HG03432 (cell line): ENCODE data around the gene PLD1.

ENCODE experiments used
- ATAC-seq: cut with Tn5 transposase; IDR thresholded peaks from one replicate; pipeline ENCODE4 v1.9.1; 2021; ENCODE audit warnings: mild to moderate bottlenecking, moderate library complexity; ENCODE audit not compliant: unreplicated experiment

PLD1 gene

GRCh38 chr3:171776839-171777583 lies 33.3 kb downstream of the PLD1 start:
- ATAC-seq, result no peak

GRCh38 chr3:171776411-171776810 lies 33.9 kb downstream of the PLD1 start:
- ATAC-seq, result no peak

GRCh38 chr3:171775943-171776342 lies 34.3 kb downstream of the PLD1 start:
- ATAC-seq, result no peak

- no peak for ATAC-seq
Observed at GRCh38 chr3:171774521-171774920, 35.8 kb downstream of the PLD1 start.

GRCh38 chr3:171772427-171773056 lies 37.7 kb downstream of the PLD1 start:
- ATAC-seq, result no peak

GRCh38 chr3:171770689-171771620 lies 39.3 kb downstream of the PLD1 start:
- peak; percentile 77 for ATAC-seq

- no peak for ATAC-seq
Observed at GRCh38 chr3:171769461-171769860, 40.8 kb downstream of the PLD1 start.

GRCh38 chr3:171768986-171769385 lies 41.3 kb downstream of the PLD1 start:
- no peak for ATAC-seq

- ATAC-seq, result no peak
Observed at GRCh38 chr3:171768281-171768900, 41.9 kb downstream of the PLD1 start.

GRCh38 chr3:171765511-171765887 lies 44.8 kb downstream of the PLD1 start:
- no peak for ATAC-seq

- ATAC-seq, result no peak
Observed at GRCh38 chr3:171763392-171763791, 46.9 kb downstream of the PLD1 start.

GRCh38 chr3:171760477-171760876 lies 49.8 kb downstream of the PLD1 start:
- no peak for ATAC-seq

- ATAC-seq, result no peak
Observed at GRCh38 chr3:171758109-171758508, 52.2 kb downstream of the PLD1 start.

GRCh38 chr3:171757361-171758034 lies 52.8 kb downstream of the PLD1 start:
- ATAC-seq, result no peak

GRCh38 chr3:171755656-171756055 lies 54.6 kb downstream of the PLD1 start:
- no peak for ATAC-seq

GRCh38 chr3:171755015-171755589 lies 55.2 kb downstream of the PLD1 start:
- no peak for ATAC-seq

- ATAC-seq, result peak; percentile 29
Observed at GRCh38 chr3:171753665-171754408, 56.4 kb downstream of the PLD1 start.

GRCh38 chr3:171753025-171753472 lies 57.2 kb downstream of the PLD1 start:
- no peak for ATAC-seq

GRCh38 chr3:171752329-171752728 lies 58.0 kb downstream of the PLD1 start:
- peak; percentile 40 for ATAC-seq
